ENCODE measurements around the gene CFAP57. TPM values are rescaled to one million over a fixed set of nuclear protein-coding genes. Genes with fewer than 3 reads are reported as not detected.

The CFAP57 gene
- total and polyA plus RNA-seq, 2 experiments from 2014 or later = 0.10 to 0.46 TPM

DNA sequence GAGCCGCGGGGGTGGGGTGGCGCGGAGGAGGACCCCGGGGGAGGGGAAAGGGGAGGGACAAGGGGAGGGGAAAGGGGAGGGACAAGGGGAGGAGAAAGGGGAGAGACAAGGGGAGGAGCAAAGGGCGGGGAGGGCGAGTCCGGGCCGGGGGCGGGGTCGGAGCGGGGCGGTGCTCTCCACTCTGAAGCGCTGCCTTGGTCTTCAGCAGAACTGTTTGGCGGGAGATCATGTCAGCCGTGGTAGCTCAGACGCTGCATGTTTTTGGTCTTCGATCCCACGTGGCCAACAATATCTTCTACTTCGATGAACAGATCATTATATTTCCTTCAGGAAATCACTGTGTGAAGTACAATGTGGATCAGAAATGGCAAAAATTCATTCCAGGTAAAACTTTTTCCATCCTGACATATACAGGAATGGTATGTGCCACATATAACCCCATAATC, 420 bp downstream of the CFAP57 start:
- H3K4me2 ChIP-seq = peak overlapping the region; percentile 90
- no peaks in the 10 kb centered on the region for H3K9me3 ChIP-seq (ENCODE audit: low read depth)
- H3K27me3 ChIP-seq = peaks cover 21% of the 10 kb centered on the region
- no peaks in the 10 kb centered on the region for H3K36me3 ChIP-seq (replicated peaks; ENCODE audit: insufficient read depth, low read depth)
- no peaks in the 10 kb centered on the region for H3K9me2 ChIP-seq (replicated peaks; ENCODE audit: insufficient read depth)
- peaks cover 9% of the 10 kb centered on the region for H3K4me1 ChIP-seq (ENCODE audit: insufficient read depth)
- peaks cover 23% of the 10 kb centered on the region for H3K79me2 ChIP-seq
- WGBS (ENCODE audit: low lambda C conversion rate, missing lambda C conversion rate) = 6% methylated on average over 4 of the region's 20 CpGs
- peak overlapping the region; percentile 47 for H3K4me3 ChIP-seq
- H3K27ac ChIP-seq = peak overlapping the region; percentile 22
- no peaks in the 10 kb centered on the region for H4K20me1 ChIP-seq (ENCODE audit: insufficient read depth, poor library complexity, severe bottlenecking)
- TF ChIP-seq EZH2 (IDR thresholded peaks at IDR 0.05; ENCODE audit: borderline replicate concordance) (no peak), CTCF (IDR thresholded peaks at IDR 0.05; ENCODE audit: poor library complexity) (no peak)
- DNase-seq (ENCODE audit: low spot score) = peak; percentile 94
- H2AFZ ChIP-seq = peak overlapping the region; percentile 61

- Histone ChIP-seq H3K4me3 (no peak overlapping the region), H3K27me3 (peaks cover 23% of the 10 kb centered on the region), H3K4me2 (no peak overlapping the region), H3K9me2 (replicated peaks; ENCODE audit: insufficient read depth) (no peaks in the 10 kb centered on the region), H3K27ac (no peak overlapping the region), H4K20me1 (ENCODE audit: insufficient read depth, poor library complexity, severe bottlenecking) (no peaks in the 10 kb centered on the region), H3K79me2 (peaks cover 18% of the 10 kb centered on the region), H3K9me3 (ENCODE audit: low read depth) (no peaks in the 10 kb centered on the region), H2AFZ (no peak overlapping the region), H3K4me1 (ENCODE audit: insufficient read depth) (peaks cover 9% of the 10 kb centered on the region), H3K36me3 (replicated peaks; ENCODE audit: insufficient read depth, low read depth) (no peaks in the 10 kb centered on the region)
- no peak for TF ChIP-seq EZH2phosphoT487 (IDR thresholded peaks at IDR 0.05; ENCODE audit: low read depth, severe bottlenecking, unreplicated experiment)
- no peak for TF ChIP-seq CTCF (IDR thresholded peaks at IDR 0.05; ENCODE audit: poor library complexity)
- no peak for TF ChIP-seq EZH2 (IDR thresholded peaks at IDR 0.05; ENCODE audit: borderline replicate concordance)
- WGBS (ENCODE audit: low lambda C conversion rate, missing lambda C conversion rate) = 90% methylated on average over 2 of the region's 2 CpGs
- no peak for DNase-seq (ENCODE audit: low spot score)
Observed at GRCh38 chr1:43174873-43175272, 2.7 kb downstream of the CFAP57 start.

GRCh38 chr1:43177691-43178090, 5.6 kb downstream of the CFAP57 start:
- Histone ChIP-seq H3K4me2 (no peak overlapping the region), H3K79me2 (no peaks in the 10 kb centered on the region), H3K9me3 (ENCODE audit: low read depth) (no peaks in the 10 kb centered on the region), H3K4me1 (ENCODE audit: insufficient read depth) (no peaks in the 10 kb centered on the region), H2AFZ (no peak overlapping the region), H3K4me3 (no peak overlapping the region), H3K9me2 (replicated peaks; ENCODE audit: insufficient read depth) (no peaks in the 10 kb centered on the region), H4K20me1 (ENCODE audit: insufficient read depth, poor library complexity, severe bottlenecking) (no peaks in the 10 kb centered on the region), H3K27ac (no peak overlapping the region), H3K36me3 (replicated peaks; ENCODE audit: insufficient read depth, low read depth) (no peaks in the 10 kb centered on the region), H3K27me3 (peaks cover 23% of the 10 kb centered on the region)
- TF ChIP-seq EZH2 (IDR thresholded peaks at IDR 0.05; ENCODE audit: borderline replicate concordance) (no peak), CTCF (IDR thresholded peaks at IDR 0.05; ENCODE audit: poor library complexity) (no peak), EZH2phosphoT487 (IDR thresholded peaks at IDR 0.05; ENCODE audit: low read depth, severe bottlenecking, unreplicated experiment) (no peak)
- 39% methylated on average over 4 of the region's 4 CpGs for WGBS (ENCODE audit: low lambda C conversion rate, missing lambda C conversion rate)
- no peak for DNase-seq (ENCODE audit: low spot score)

GRCh38 chr1:43184388-43184787, 12.3 kb downstream of the CFAP57 start:
- H3K4me3 ChIP-seq = no peak overlapping the region
- TF ChIP-seq EZH2phosphoT487 (IDR thresholded peaks at IDR 0.05; ENCODE audit: low read depth, severe bottlenecking, unreplicated experiment) (no peak), EZH2 (IDR thresholded peaks at IDR 0.05; ENCODE audit: borderline replicate concordance) (no peak)
- no peak overlapping the region for H3K4me2 ChIP-seq
- no peaks in the 10 kb centered on the region for H3K9me3 ChIP-seq (ENCODE audit: low read depth)
- no peaks in the 10 kb centered on the region for H3K79me2 ChIP-seq
- no peaks in the 10 kb centered on the region for H3K27me3 ChIP-seq
- H3K36me3 ChIP-seq (replicated peaks; ENCODE audit: insufficient read depth, low read depth) = no peaks in the 10 kb centered on the region
- no peak for DNase-seq (ENCODE audit: low spot score)
- H2AFZ ChIP-seq = no peak overlapping the region
- no peaks in the 10 kb centered on the region for H3K4me1 ChIP-seq (ENCODE audit: insufficient read depth)
- 93% methylated on average over 3 of the region's 3 CpGs for WGBS (ENCODE audit: low lambda C conversion rate, missing lambda C conversion rate)
- no peak overlapping the region for H3K27ac ChIP-seq
- H3K9me2 ChIP-seq (replicated peaks; ENCODE audit: insufficient read depth) = no peaks in the 10 kb centered on the region
- no peaks in the 10 kb centered on the region for H4K20me1 ChIP-seq (ENCODE audit: insufficient read depth, poor library complexity, severe bottlenecking)
